Hematopoietic multipotent progenitor cell (in vitro differentiated cells): ENCODE data around the gene CCDC38. TPM values are rescaled to one million over a fixed set of nuclear protein-coding genes. Genes with fewer than 3 reads are reported as not detected.
"Not testable (repeated sequence)": the region's sequence is repeated elsewhere in the genome, so short reads cannot be mapped to it uniquely, and the experiment has no call there.

Experiments used
- DNase-seq, 3 donors: peaks; one replicate each; pipeline ENCODE4 v3.0.0-alpha.2; 2011 to 2015; ENCODE audit warnings: low read depth in 2 of 3, low spot score in 2 of 3
- total RNA-seq: library from RNA; depleted of rRNA; stranded (reverse); fragments of >200 nt; gene quantifications from one replicate; pipeline ENCODE4 v1.2.3, GENCODE V29; 2012

Gene CCDC38
- under 0.01 TPM for total RNA-seq

- DNase-seq, result peak; percentile 59 to 88 (median 83)
Observed at GRCh38 chr12:95942524-95943329, at the start of gene CCDC38. TSS of gene CCDC38 (minus strand) at chr12:95942614. CDS start at chr12:95936509, 6,105 bp downstream.

GRCh38 chr12:95990136-95990535 is 47.7 kb upstream of the CCDC38 start:
- DNase-seq, result no peak

- peak in 1 of 3 donors; percentile 7 for DNase-seq
Observed at GRCh38 chr12:95989504-95990123, 47.2 kb upstream of the CCDC38 start.

GRCh38 chr12:95988506-95989275 is 46.3 kb upstream of the CCDC38 start:
- DNase-seq, result no peak

GRCh38 chr12:95986635-95987570 is 44.5 kb upstream of the CCDC38 start:
- DNase-seq, result no peak

GRCh38 chr12:95984682-95985081 is 42.3 kb upstream of the CCDC38 start:
- DNase-seq, result no peak

GRCh38 chr12:95982602-95983001 is 40.2 kb upstream of the CCDC38 start:
- no peak for DNase-seq

- DNase-seq, result no peak
Observed at GRCh38 chr12:95980437-95980836, 38.0 kb upstream of the CCDC38 start.

- DNase-seq, result no peak
Observed at GRCh38 chr12:95978774-95979173, 36.4 kb upstream of the CCDC38 start.

- DNase-seq, result no peak
Observed at GRCh38 chr12:95978351-95978750, 35.9 kb upstream of the CCDC38 start.

- no peak for DNase-seq
Observed at GRCh38 chr12:95977764-95978305, 35.4 kb upstream of the CCDC38 start.

- DNase-seq, result no peak
Observed at GRCh38 chr12:95976416-95976832, 34.0 kb upstream of the CCDC38 start.

- DNase-seq, result no peak
Observed at GRCh38 chr12:95975491-95975890, 33.1 kb upstream of the CCDC38 start.

GRCh38 chr12:95974358-95974757 is 31.9 kb upstream of the CCDC38 start:
- no peak for DNase-seq

GRCh38 chr12:95972832-95973456 is 30.5 kb upstream of the CCDC38 start:
- no peak for DNase-seq

- DNase-seq, result no peak
Observed at GRCh38 chr12:95970905-95971304, 28.5 kb upstream of the CCDC38 start.

- not testable (repeated sequence) for DNase-seq
Observed at GRCh38 chr12:95969116-95969515, 26.7 kb upstream of the CCDC38 start.

- DNase-seq, result no peak
Observed at GRCh38 chr12:95967301-95967700, 24.9 kb upstream of the CCDC38 start.

- no peak for DNase-seq
Observed at GRCh38 chr12:95966287-95966870, 24.0 kb upstream of the CCDC38 start.
